HepG2 (cell line): Measurements from ENCODE around the gene OSCP1. TPM values are rescaled to one million over a fixed set of nuclear protein-coding genes. Genes with fewer than 3 reads are reported as not detected.

Experiments
- BCL3 ChIP-seq: sonication (generic); formaldehyde crosslinking; IDR thresholded peaks from 2 replicates; pipeline ENCODE4 v1.5.1; 2020; ENCODE audit warnings: mild to moderate bottlenecking, missing genetic modification reagents, moderate library complexity
- HDAC1 ChIP-seq: sonication (generic); formaldehyde crosslinking; IDR thresholded peaks from 2 replicates; pipeline ENCODE4 v1.5.1; 2020; ENCODE audit warnings: mild to moderate bottlenecking, missing genetic modification reagents
- MNT ChIP-seq: fragments of 450-650 bp; IDR thresholded peaks from 2 replicates; pipeline ENCODE4 v1.6.1; 2016
- RXRB ChIP-seq: IDR thresholded peaks from 2 replicates; pipeline ENCODE4 v1.6.1; 2016; ENCODE audit warnings: borderline replicate concordance, missing genetic modification reagents, missing compliant biosample characterization
- TEAD2 ChIP-seq: sonication (generic); formaldehyde crosslinking; IDR thresholded peaks from 2 replicates; pipeline ENCODE4 v1.9.0; 2021; ENCODE audit warnings: missing genetic modification reagents
- ZBTB38 ChIP-seq: sonication (generic); formaldehyde crosslinking; IDR thresholded peaks from 2 replicates; pipeline ENCODE4 v1.5.1; 2020; ENCODE audit warnings: mild to moderate bottlenecking, missing genetic modification reagents
- ZNF562 ChIP-seq: sonication (generic); formaldehyde crosslinking; IDR thresholded peaks from 2 replicates; pipeline ENCODE4 v1.8.0; 2022; ENCODE audit warnings: missing genetic modification reagents, borderline replicate concordance
- ZNF740 ChIP-seq: sonication (generic); formaldehyde crosslinking; IDR thresholded peaks from 2 replicates; pipeline ENCODE4 v1.4.0; 2020; ENCODE audit warnings: missing genetic modification reagents
- ZNF746 ChIP-seq: sonication (generic); formaldehyde crosslinking; IDR thresholded peaks from 2 replicates; pipeline ENCODE4 v1.8.0; 2022; ENCODE audit warnings: mild to moderate bottlenecking, missing genetic modification reagents
- ZSCAN9 ChIP-seq: IDR thresholded peaks from 2 replicates; pipeline ENCODE4 v1.6.1; 2016; ENCODE audit warnings: borderline replicate concordance
- polyA plus RNA-seq, 8 experiments: library from polyadenylated mRNA; depleted of rRNA in 3 of 8; stranded (reverse) in 7 of 8; unstranded in 1 of 8; fragments of >200 nt; fragmentation: Illumina TruSeq in 4 of 8; extraction: Trizol in 4 of 8; gene quantifications; 2 replicates each; pipeline versions ENCODE4 v1.2.1 to v1.2.3, GENCODE V29; 2011 to 2016; ENCODE audit warnings: low read depth in 4 of 8, missing spikeins in 1 of 8, mixed read lengths in 1 of 8; ENCODE audit not compliant: insufficient read depth in 1 of 8
- total RNA-seq, 5 experiments: library from RNA; depleted of rRNA; stranded (reverse); fragments of >200 nt; fragmentation: Illumina TruSeq; extraction: Trizol; gene quantifications; 2 replicates each; pipeline ENCODE4 v1.2.3, GENCODE V29; 2016; ENCODE audit warnings: low read depth in 1 of 5
- TF ChIP-seq, protein P1 (sequence below), 2 experiments: sonication (generic) in 1 of 2; formaldehyde crosslinking in 1 of 2; IDR thresholded peaks; 2 replicates each; pipeline versions ENCODE4 v1.4.0 to v1.6.1; 2018 to 2020; ENCODE audit warnings: missing genetic modification reagents in 2 of 2, borderline replicate concordance in 1 of 2, low read depth in 1 of 2, mild to moderate bottlenecking in 1 of 2, missing biosample characterization in 1 of 2
- TF ChIP-seq, protein P2 (sequence below): sonication (generic); formaldehyde crosslinking; IDR thresholded peaks from 2 replicates; pipeline ENCODE4 v1.8.1; 2023; ENCODE audit warnings: mild to moderate bottlenecking, inconsistent platforms, moderate library complexity, missing genetic modification reagents, borderline replicate concordance
- TF ChIP-seq, protein P3 (sequence below): sonication (generic); formaldehyde crosslinking; IDR thresholded peaks from 2 replicates; pipeline ENCODE4 v1.8.0; 2022; ENCODE audit warnings: mild to moderate bottlenecking, missing genetic modification reagents
- TF ChIP-seq, protein P4 (sequence below): sonication (generic); formaldehyde crosslinking; IDR thresholded peaks from 2 replicates; pipeline ENCODE4 v1.8.0; 2023; ENCODE audit warnings: mild to moderate bottlenecking, missing genetic modification reagents

Gene OSCP1
- total and polyA plus RNA-seq, 2 of the 13 experiments (the other 11 are each of a cell fraction or from before 2014, with no cell fraction given) = 0.60 to 0.84 TPM

DNA sequence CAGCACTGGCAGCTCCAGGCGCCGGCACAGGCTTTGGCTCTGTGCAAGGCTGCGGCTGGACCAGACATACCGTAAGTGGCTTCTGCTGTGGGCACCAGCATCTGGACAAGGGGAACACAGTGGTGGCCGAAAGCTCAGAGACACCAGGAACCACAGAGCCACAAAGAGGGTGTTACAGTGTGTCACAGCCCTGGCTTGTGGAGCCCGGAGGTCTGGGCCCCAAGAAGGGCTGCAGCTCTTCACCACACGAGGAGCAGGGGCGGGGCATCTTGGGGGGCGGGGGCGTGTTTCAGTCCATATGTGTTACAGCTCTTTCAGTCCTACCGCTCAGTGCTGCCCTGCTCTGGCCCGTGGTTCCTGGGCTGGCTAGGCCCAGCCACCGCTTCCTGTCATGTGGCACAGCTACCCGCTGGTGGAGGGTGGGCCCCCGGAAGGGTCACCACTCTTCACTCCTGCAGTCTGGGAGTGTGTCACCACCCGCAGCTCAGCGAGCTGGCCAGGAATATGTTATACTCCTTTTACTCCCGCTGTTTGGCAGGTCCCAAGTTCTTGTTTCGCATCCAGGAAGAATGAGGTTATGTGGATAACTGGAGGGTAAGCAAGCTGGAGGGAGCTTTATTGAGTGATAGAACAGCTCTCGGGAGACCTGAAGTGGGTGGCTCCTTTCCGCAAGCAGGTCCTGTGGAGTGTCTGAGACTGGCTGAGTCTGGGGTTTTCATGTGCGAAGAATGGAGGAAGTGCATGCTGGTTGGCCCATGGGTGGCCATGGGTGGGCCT lies 49.2 kb downstream of the OSCP1 start (continued):
- no peak for TF ChIP-seq TEAD2 (CRISPR knock-in tag)
- TF ChIP-seq, protein P1, sequence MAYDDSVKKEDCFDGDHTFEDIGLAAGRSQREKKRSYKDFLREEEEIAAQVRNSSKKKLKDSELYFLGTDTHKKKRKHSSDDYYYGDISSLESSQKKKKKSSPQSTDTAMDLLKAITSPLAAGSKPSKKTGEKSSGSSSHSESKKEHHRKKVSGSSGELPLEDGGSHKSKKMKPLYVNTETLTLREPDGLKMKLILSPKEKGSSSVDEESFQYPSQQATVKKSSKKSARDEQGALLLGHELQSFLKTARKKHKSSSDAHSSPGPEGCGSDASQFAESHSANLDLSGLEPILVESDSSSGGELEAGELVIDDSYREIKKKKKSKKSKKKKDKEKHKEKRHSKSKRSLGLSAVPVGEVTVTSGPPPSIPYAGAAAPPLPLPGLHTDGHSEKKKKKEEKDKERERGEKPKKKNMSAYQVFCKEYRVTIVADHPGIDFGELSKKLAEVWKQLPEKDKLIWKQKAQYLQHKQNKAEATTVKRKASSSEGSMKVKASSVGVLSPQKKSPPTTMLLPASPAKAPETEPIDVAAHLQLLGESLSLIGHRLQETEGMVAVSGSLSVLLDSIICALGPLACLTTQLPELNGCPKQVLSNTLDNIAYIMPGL (CRISPR knock-in tag; IDR thresholded peaks at IDR 0.05; ENCODE audit: borderline replicate concordance in 1 of 2, low read depth in 1 of 2) = peak; percentile 38 to 56; a peak in 2 of 4 replicates
- TF ChIP-seq, protein P2, sequence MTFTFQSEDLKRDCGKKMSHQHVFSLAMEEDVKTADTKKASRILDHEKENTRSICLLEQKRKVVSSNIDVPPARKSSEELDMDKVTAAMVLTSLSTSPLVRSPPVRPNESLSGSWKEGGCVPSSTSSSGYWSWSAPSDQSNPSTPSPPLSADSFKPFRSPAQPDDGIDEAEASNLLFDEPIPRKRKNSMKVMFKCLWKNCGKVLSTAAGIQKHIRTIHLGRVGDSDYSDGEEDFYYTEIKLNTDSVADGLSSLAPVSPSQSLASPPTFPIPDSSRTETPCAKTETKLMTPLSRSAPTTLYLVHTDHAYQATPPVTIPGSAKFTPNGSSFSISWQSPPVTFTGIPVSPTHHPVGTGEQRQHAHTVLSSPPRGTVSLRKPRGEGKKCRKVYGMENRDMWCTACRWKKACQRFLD (CRISPR knock-in tag) = peak; percentile 31; the same call in 1 of the 2 replicates
- TF ChIP-seq, protein P3, sequence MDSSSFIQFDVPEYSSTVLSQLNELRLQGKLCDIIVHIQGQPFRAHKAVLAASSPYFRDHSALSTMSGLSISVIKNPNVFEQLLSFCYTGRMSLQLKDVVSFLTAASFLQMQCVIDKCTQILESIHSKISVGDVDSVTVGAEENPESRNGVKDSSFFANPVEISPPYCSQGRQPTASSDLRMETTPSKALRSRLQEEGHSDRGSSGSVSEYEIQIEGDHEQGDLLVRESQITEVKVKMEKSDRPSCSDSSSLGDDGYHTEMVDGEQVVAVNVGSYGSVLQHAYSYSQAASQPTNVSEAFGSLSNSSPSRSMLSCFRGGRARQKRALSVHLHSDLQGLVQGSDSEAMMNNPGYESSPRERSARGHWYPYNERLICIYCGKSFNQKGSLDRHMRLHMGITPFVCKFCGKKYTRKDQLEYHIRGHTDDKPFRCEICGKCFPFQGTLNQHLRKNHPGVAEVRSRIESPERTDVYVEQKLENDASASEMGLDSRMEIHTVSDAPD (CRISPR knock-in tag) = no peak; the same call in none of the 2 replicates
- TF ChIP-seq MNT = peak; percentile 32; the same call in 1 of the 2 replicates
- TF ChIP-seq ZNF740 = 0 out of 2 replicates have a peak, but pooled peaks have one; percentile 10
- TF ChIP-seq HDAC1 (CRISPR knock-in tag) = peak; percentile 85
- no peak for TF ChIP-seq ZNF562 (CRISPR knock-in tag)
- TF ChIP-seq BCL3 (CRISPR knock-in tag) = 0 out of 2 replicates have a peak, but pooled peaks have one; percentile 53
- TF ChIP-seq RXRB = peak; percentile 79
- TF ChIP-seq ZNF746 (CRISPR knock-in tag) = 0 out of 2 replicates have a peak, but pooled peaks have one; percentile 34
- 0 out of 2 replicates have a peak, but pooled peaks have one; percentile 88 for TF ChIP-seq ZSCAN9 (CRISPR knock-in tag)
- peak; percentile 13; the same call in 1 of the 2 replicates for TF ChIP-seq ZBTB38
- TF ChIP-seq, protein P4, sequence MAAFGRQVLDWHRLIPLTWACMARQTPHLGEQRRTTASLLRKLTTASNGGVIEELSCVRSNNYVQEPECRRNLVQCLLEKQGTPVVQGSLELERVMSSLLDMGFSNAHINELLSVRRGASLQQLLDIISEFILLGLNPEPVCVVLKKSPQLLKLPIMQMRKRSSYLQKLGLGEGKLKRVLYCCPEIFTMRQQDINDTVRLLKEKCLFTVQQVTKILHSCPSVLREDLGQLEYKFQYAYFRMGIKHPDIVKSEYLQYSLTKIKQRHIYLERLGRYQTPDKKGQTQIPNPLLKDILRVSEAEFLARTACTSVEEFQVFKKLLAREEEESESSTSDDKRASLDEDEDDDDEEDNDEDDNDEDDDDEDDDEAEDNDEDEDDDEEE (CRISPR knock-in tag) = peak; percentile 17; the same call in 1 of the 2 replicates
